Mammary epithelial cell (primary cell): ENCODE measurements around the gene CAMKK2.

ENCODE experiments used
- CTCF ChIP-seq, 2 donors: IDR thresholded peaks in 1 of 2; conservative IDR thresholded peaks in 1 of 2; 2 replicates each; pipeline ENCODE4 v1.5.1; 2011 to 2012; ENCODE audit warnings: inconsistent platforms in 2 of 2, low read length in 2 of 2, mild to moderate bottlenecking in 2 of 2, control low read depth in 1 of 2, low read depth in 1 of 2; ENCODE audit not compliant: insufficient read depth in 1 of 2; ENCODE audit errors: extremely low read depth in 1 of 2
- EZH2 ChIP-seq: IDR thresholded peaks from 2 replicates; pipeline ENCODE4 v1.6.1; 2012; ENCODE audit warnings: low read length, inconsistent platforms, borderline replicate concordance

DNA sequence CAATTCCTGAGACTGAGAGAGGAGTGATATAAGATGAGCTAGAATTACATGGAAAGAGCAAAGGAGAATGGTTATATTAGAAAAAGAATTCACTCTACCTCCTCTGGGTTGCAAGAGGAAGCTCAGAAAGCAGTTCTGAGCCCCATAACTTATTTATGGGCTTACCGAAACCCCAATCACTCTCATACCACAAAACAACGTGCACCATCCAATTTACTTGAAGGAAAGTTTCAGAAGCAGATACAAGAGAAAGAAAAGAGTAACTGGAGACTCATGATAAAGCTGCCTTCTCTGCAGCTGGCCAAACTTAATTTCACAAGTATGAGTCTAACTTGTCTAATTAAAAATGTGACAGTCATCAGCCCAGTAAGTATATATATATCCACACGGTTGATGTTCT, 27.4 kb upstream of the CAMKK2 start:
- TF ChIP-seq CTCF (conservative IDR thresholded peaks at IDR 0.05 in 1 of 2, IDR thresholded peaks at IDR 0.05 in 1 of 2; ENCODE audit: extremely low read depth in 1 of 2, insufficient read depth in 1 of 2, low read depth in 1 of 2, low read length in 2 of 2) (no peak), EZH2 (no peak)
